HCT116 (cell line): ENCODE measurements around the gene ACAD9. TPM values are rescaled to one million over a fixed set of nuclear protein-coding genes. Genes with fewer than 3 reads are reported as not detected.

Source experiments
- ATAC-seq: fragments of 200-7000 bp; cut with Tn5 transposase; 2 replicates; pipeline ENCODE4 v1.9.1; 2020; ENCODE audit warnings: mild to moderate bottlenecking, moderate library complexity
- BruUV-seq: library from RNA; stranded (reverse); fragments of 400-500 nt; replicated peaks from 2 replicates; lab custom pipeline; 2021; lab: Mats Ljungman, UMichigan
- CTCF ChIA-PET: fragments of 300-600 bp; sonication (Branson Sonifier 250); formaldehyde crosslinking; loops from one replicate; lab custom pipeline; 2021; ENCODE audit warnings: antibody characterized with exemption; lab: Charles Lee
- POLR2A ChIA-PET: fragments of 300-600, 350-600 bp; sonication (Branson Sonifier 250); formaldehyde crosslinking; loops from one replicate; lab custom pipeline; 2021; ENCODE audit warnings: antibody characterized with exemption; lab: Charles Lee
- RAD21 ChIA-PET, 2 experiments: fragments of 300-600 bp; sonication (Branson Sonifier 250); formaldehyde crosslinking; loops; one replicate each; lab custom pipeline; 2023; ENCODE audit warnings: low total read pairs in 2 of 2; ENCODE audit not compliant: uncharacterized antibody in 2 of 2, unreplicated experiment in 2 of 2, low non-redundant PET in 1 of 2; lab: Charles Lee
- DNase-seq: peaks from one replicate; pipeline ENCODE4 v3.0.0-alpha.2; 2010; ENCODE audit warnings: low read depth, low spot score
- H2AFZ ChIP-seq: fragments of 200-600 bp; shearing (Covaris generic), sonication (generic); 2 replicates; pipeline ENCODE4 v1.6.1; 2017; ENCODE audit warnings: low read depth, mixed run types, mixed read lengths, antibody characterized with exemption, low read length; ENCODE audit not compliant: poor library complexity, severe bottlenecking
- H3K27ac ChIP-seq: 2 replicates; pipeline ENCODE4 v1.5.1; 2012; ENCODE audit warnings: low read depth, low read length
- H3K27me3 ChIP-seq: fragments of 200-600 bp; sonication (generic); 2 replicates; pipeline ENCODE4 v1.6.1; 2016; ENCODE audit warnings: mixed run types, low read length, mixed read lengths; ENCODE audit not compliant: insufficient read depth
- H3K36me3 ChIP-seq, 2 experiments: fragments of 200-500 bp in 1 of 2; fragments of 200-600 bp in 1 of 2; sonication (Bioruptor generic) in 1 of 2; sonication (generic) in 1 of 2; 2 replicates each; pipeline versions ENCODE4 v1.5.1 to v1.6.1; 2014 to 2016; ENCODE audit warnings: low read length in 2 of 2, inconsistent platforms in 1 of 2, mixed read lengths in 1 of 2, mixed run types in 1 of 2; ENCODE audit not compliant: insufficient read depth in 2 of 2, control insufficient read depth in 1 of 2
- H3K4me1 ChIP-seq, 2 experiments: fragments of 200-600 bp in 1 of 2; sonication (generic) in 1 of 2; 2 replicates each; pipeline versions ENCODE4 v1.5.1 to v1.6.1; 2012 to 2017; ENCODE audit warnings: low read length in 2 of 2, inconsistent platforms in 1 of 2, mild to moderate bottlenecking in 1 of 2, mixed read lengths in 1 of 2, mixed run types in 1 of 2, moderate library complexity in 1 of 2; ENCODE audit not compliant: insufficient read depth in 2 of 2, control insufficient read depth in 1 of 2
- H3K4me2 ChIP-seq: fragments of 200-600 bp; sonication (generic); 2 replicates; pipeline ENCODE4 v1.6.1; 2017; ENCODE audit warnings: mixed run types, low read length, mixed read lengths
- H3K4me3 ChIP-seq, 2 experiments: fragments of 200-600 bp in 1 of 2; sonication (generic) in 1 of 2; replicated peaks in 1 of 2; 2 replicates each; pipeline ENCODE4 v1.5.1; 2011 to 2016; ENCODE audit warnings: low read length in 2 of 2, control low read depth in 1 of 2, low read depth in 1 of 2, mild to moderate bottlenecking in 1 of 2, mixed read lengths in 1 of 2, mixed run types in 1 of 2
- H3K79me2 ChIP-seq: fragments of 200-600 bp; sonication (generic); 2 replicates; pipeline ENCODE4 v1.6.1; 2017; ENCODE audit warnings: mild to moderate bottlenecking, mixed run types, low read length, moderate library complexity, mixed read lengths; ENCODE audit not compliant: insufficient read depth
- H3K9ac ChIP-seq: fragments of 200-600 bp; sonication (generic); 2 replicates; pipeline ENCODE4 v1.6.1; 2016; ENCODE audit warnings: low read length, mixed read lengths
- H3K9me2 ChIP-seq: fragments of 200-600 bp; sonication (generic), shearing (Covaris generic); 2 replicates; pipeline ENCODE4 v1.6.1; 2017; ENCODE audit warnings: mixed run types, mild to moderate bottlenecking, moderate library complexity; ENCODE audit not compliant: insufficient read depth
- H3K9me3 ChIP-seq, 2 experiments: fragments of 200-500 bp in 1 of 2; fragments of 200-600 bp in 1 of 2; sonication (Bioruptor generic) in 1 of 2; sonication (generic) in 1 of 2; 2 replicates each; pipeline ENCODE4 v1.6.1; 2014 to 2017; ENCODE audit warnings: low read length in 2 of 2, mixed read lengths in 2 of 2, inconsistent platforms in 1 of 2, low read depth in 1 of 2, mild to moderate bottlenecking in 1 of 2, mixed run types in 1 of 2, moderate library complexity in 1 of 2; ENCODE audit not compliant: control insufficient read depth in 1 of 2, insufficient read depth in 1 of 2
- H4K20me1 ChIP-seq: fragments of 200-600 bp; sonication (generic), shearing (Covaris generic); 2 replicates; pipeline ENCODE4 v1.6.1; 2017; ENCODE audit warnings: mixed run types, mild to moderate bottlenecking, moderate library complexity; ENCODE audit not compliant: insufficient read depth
- CTCF ChIP-seq, 3 experiments: fragments of 200-600 bp in 1 of 3; sonication (generic) in 1 of 3; IDR thresholded peaks in 2 of 3; conservative IDR thresholded peaks in 1 of 3; 2 replicates each; pipeline ENCODE4 v1.5.1; 2012 to 2017; ENCODE audit warnings: low read depth in 2 of 3, low read length in 2 of 3, antibody characterized with exemption in 1 of 3, borderline replicate concordance in 1 of 3, control low read depth in 1 of 3, mild to moderate bottlenecking in 1 of 3, mixed read lengths in 1 of 3, mixed run types in 1 of 3, moderate library complexity in 1 of 3; ENCODE audit not compliant: insufficient read depth in 1 of 3
- EZH2phosphoT487 ChIP-seq: fragments of 200-600 bp; IDR thresholded peaks from 2 replicates; pipeline ENCODE4 v1.6.1; 2018; ENCODE audit warnings: antibody characterized with exemption, borderline replicate concordance
- RAD21 ChIP-seq: IDR thresholded peaks from 2 replicates; pipeline ENCODE4 v1.6.1; 2012; ENCODE audit warnings: low read depth, mild to moderate bottlenecking
- YY1 ChIP-seq: IDR thresholded peaks from 2 replicates; pipeline ENCODE4 v1.6.1; 2011; ENCODE audit warnings: low read length, low read depth, moderate library complexity, mild to moderate bottlenecking; ENCODE audit not compliant: insufficient replicate concordance; ENCODE audit errors: extremely low read depth
- ZFX ChIP-seq: fragments of 450-650 bp; IDR thresholded peaks from 2 replicates; pipeline ENCODE4 v1.6.1; 2017
- intact Hi-C: fragments of 100-400 bp; cut with micrococcal nuclease; formaldehyde crosslinking; loops from 2 replicates; pipeline ENCODE4 v1.10.0; 2022
- total RNA-seq: library from RNA; stranded (reverse); gene quantifications from one replicate; pipeline ENCODE4 v1.2.1, GENCODE V29; 2021; ENCODE audit not compliant: unreplicated experiment

The ACAD9 gene
- total RNA-seq, 1 experiment from 2014 or later: 55.8 TPM

GRCh38 chr3:128845119-128845777 lies 34.2 kb upstream of the ACAD9 start:
- TF ChIP-seq YY1: no peak
- TF ChIP-seq CTCF (IDR thresholded peaks at IDR 0.05 in 2 of 3, conservative IDR thresholded peaks at IDR 0.05 in 1 of 3; ENCODE audit: borderline replicate concordance in 1 of 3, insufficient read depth in 1 of 3, low read depth in 2 of 3, low read length in 2 of 3): peak in 2 of 3 experiments; percentile 31 to 35; a peak in 2 of 6 replicates
- ATAC-seq: peak; percentile 37
- ChIA-PET POLR2A (no interaction called here), CTCF (interaction anchor here (1.4 to 1.8 kb wide), 2 partner anchors 164 to 227 kb away, joined by 7 to 12 read pairs; no protein-coding TSS in a partner anchor), RAD21 (no interaction called here)
- H3K9ac ChIP-seq: no peak overlapping the region
- H2AFZ ChIP-seq: no peak overlapping the region
- H3K4me1 ChIP-seq: peaks cover 5 to 15% of the 10 kb centered on the region in 2 experiments; a peak in 3 of 4 replicates
- no peaks in the 10 kb centered on the region for H3K27me3 ChIP-seq
- no peaks in the 10 kb centered on the region for H3K36me3 ChIP-seq
- no peaks in the 10 kb centered on the region for H3K9me2 ChIP-seq
- H3K79me2 ChIP-seq: no peaks in the 10 kb centered on the region
- H3K4me2 ChIP-seq: peak overlapping the region; percentile 63
- intact Hi-C loops: no loop called here
- DNase-seq: no peak
- H3K4me3 ChIP-seq: peak overlapping the region in 1 of 2 experiments; percentile 22; a peak in 1 of 4 replicates
- H4K20me1 ChIP-seq: no peaks in the 10 kb centered on the region
- H3K27ac ChIP-seq: no peak overlapping the region
- no peaks in the 10 kb centered on the region for H3K9me3 ChIP-seq
- no TSS peak for BruUV-seq

- peak overlapping the region; percentile 11 to 22; a peak in 1 of 4 replicates for H3K4me3 ChIP-seq
- peak overlapping the region; percentile 63 for H3K4me2 ChIP-seq
- CTCF ChIA-PET: interaction anchor here (1.4 to 1.8 kb wide), 2 partner anchors 165 to 228 kb away, joined by 7 to 12 read pairs; no protein-coding TSS in a partner anchor
These were observed 33.5 kb upstream of the ACAD9 start for GRCh38 chr3:128845778-128846485.

More at GRCh38 chr3:128845778-128846485, 33.5 kb upstream of the ACAD9 start:
- peak overlapping the region; percentile 16; the same call in 1 of the 2 replicates for H3K9ac ChIP-seq
- TF ChIP-seq ZFX: peak; percentile 20; the same call in 1 of the 2 replicates
- peak; percentile 34 for TF ChIP-seq RAD21
- peak; percentile 60 to 80 (median 62) for TF ChIP-seq CTCF (IDR thresholded peaks at IDR 0.05 in 2 of 3, conservative IDR thresholded peaks at IDR 0.05 in 1 of 3; ENCODE audit: borderline replicate concordance in 1 of 3, insufficient read depth in 1 of 3, low read depth in 2 of 3, low read length in 2 of 3)
- TF ChIP-seq EZH2phosphoT487: no peak
- TF ChIP-seq, all 23 proteins: peak for 3
- intact Hi-C loops: no loop called here
- ChIA-PET POLR2A (no interaction called here), RAD21 (interaction anchor here in 1 of 2 experiments (0.5 kb wide), 1 partner anchor 124 kb away, joined by 6 read pairs; no protein-coding TSS in a partner anchor)
- no peaks in the 10 kb centered on the region for H3K79me2 ChIP-seq
- H3K9me3 ChIP-seq: no peaks in the 10 kb centered on the region
- ATAC-seq (peak; percentile 91), DNase-seq (peak; percentile 37)
- H3K9me2 ChIP-seq: no peaks in the 10 kb centered on the region
- H3K36me3 ChIP-seq: no peaks in the 10 kb centered on the region
- H3K27me3 ChIP-seq: no peaks in the 10 kb centered on the region
- H3K27ac ChIP-seq: peak overlapping the region; percentile 23; the same call in 1 of the 2 replicates
- H2AFZ ChIP-seq: peak overlapping the region; percentile 46
- BruUV-seq: no TSS peak
- peaks cover 5 to 15% of the 10 kb centered on the region in 2 experiments; a peak in 3 of 4 replicates for H3K4me1 ChIP-seq
- no peaks in the 10 kb centered on the region for H4K20me1 ChIP-seq
